Activated CD4-positive, alpha-beta memory T cell treated with anti-CD3 and anti-CD28 coated beads for 36 hours (primary cell): ENCODE measurements around the gene MRFAP1L1. TPM values are rescaled to one million over a fixed set of nuclear protein-coding genes. Genes with fewer than 3 reads are reported as not detected.
"Not testable (repeated sequence)": the region's sequence is repeated elsewhere in the genome, so short reads cannot be mapped to it uniquely, and the experiment has no call there.

Source experiments
- CTCF ChIA-PET: fragments of 350-600 bp; sonication (Branson Sonifier 250); formaldehyde crosslinking; loops from one replicate; lab custom pipeline; 2021; ENCODE audit warnings: antibody characterized with exemption, inconsistent platforms; lab: Charles Lee
- POLR2A ChIA-PET: fragments of 350-600 bp; sonication (Branson Sonifier 250); formaldehyde crosslinking; loops from one replicate; lab custom pipeline; 2021; ENCODE audit warnings: antibody characterized with exemption; lab: Charles Lee
- DNase-seq: peaks from one replicate; pipeline ENCODE4 v3.0.0-alpha.2; 2020
- H3K27ac Mint-ChIP-seq: one replicate; pipeline ENCODE4 v1.8.0; 2021; ENCODE audit warnings: mixed read lengths
- H3K27me3 Mint-ChIP-seq: one replicate; pipeline ENCODE4 v1.8.0; 2021; ENCODE audit warnings: mixed read lengths
- H3K36me3 Mint-ChIP-seq: one replicate; pipeline ENCODE4 v1.8.0; 2021; ENCODE audit warnings: mixed read lengths
- H3K4me1 Mint-ChIP-seq: one replicate; pipeline ENCODE4 v1.8.0; 2021; ENCODE audit warnings: low read depth, mixed read lengths
- H3K4me3 Mint-ChIP-seq: one replicate; pipeline ENCODE4 v1.8.0; 2021; ENCODE audit warnings: mild to moderate bottlenecking, mixed read lengths
- H3K9me3 Mint-ChIP-seq: one replicate; pipeline ENCODE4 v1.8.0; 2021; ENCODE audit warnings: mixed read lengths
- intact Hi-C: fragments of 100-400 bp; cut with micrococcal nuclease; formaldehyde crosslinking; loops from one replicate; pipeline ENCODE4 v1.15.1; 2023
- total RNA-seq, 2 experiments: library from RNA; stranded (reverse); gene quantifications; one replicate each; pipeline ENCODE4 v1.2.3, GENCODE V29; 2021

MRFAP1L1 gene
- total RNA-seq, 2 experiments from 2014 or later, result 50.7 to 52.0 TPM

GRCh38 chr4:6732441-6733357 lies 23.0 kb upstream of the MRFAP1L1 start:
- CTCF ChIA-PET, result interaction anchor here (1.0 kb wide), 2 partner anchors 49 to 141 kb away, joined by 3 to 4 read pairs; no protein-coding TSS in a partner anchor
- DNase-seq, result no peak
- intact Hi-C loops, result no loop called here
- Mint-ChIP-seq H3K27ac (no peak overlapping the region), H3K4me1 (peaks cover 5% of the 10 kb centered on the region), H3K36me3 (no peaks in the 10 kb centered on the region), H3K9me3 (no peaks in the 10 kb centered on the region), H3K27me3 (no peaks in the 10 kb centered on the region), H3K4me3 (no peak overlapping the region)
- POLR2A ChIA-PET, result no interaction called here

GRCh38 chr4:6731780-6732179 lies 22.1 kb upstream of the MRFAP1L1 start:
- Mint-ChIP-seq H3K9me3 (no peaks in the 10 kb centered on the region), H3K36me3 (no peaks in the 10 kb centered on the region), H3K27me3 (no peaks in the 10 kb centered on the region), H3K4me3 (no peak overlapping the region), H3K27ac (no peak overlapping the region), H3K4me1 (peaks cover 5% of the 10 kb centered on the region)
- ChIA-PET POLR2A (no interaction called here), CTCF (no interaction called here)
- intact Hi-C loops, result no loop called here
- no peak for DNase-seq

- no peaks in the 10 kb centered on the region for H3K9me3 Mint-ChIP-seq
- intact Hi-C loops, result no loop called here
- H3K4me1 Mint-ChIP-seq, result peaks cover 5% of the 10 kb centered on the region
- CTCF ChIA-PET, result interaction anchor here (1.5 kb wide), 1 partner anchor 11 kb away, joined by 5 read pairs; no protein-coding TSS in a partner anchor
- H3K27me3 Mint-ChIP-seq, result no peaks in the 10 kb centered on the region
- DNase-seq, result no peak
- no peak overlapping the region for H3K4me3 Mint-ChIP-seq
- H3K36me3 Mint-ChIP-seq, result no peaks in the 10 kb centered on the region
- H3K27ac Mint-ChIP-seq, result no peak overlapping the region
- POLR2A ChIA-PET, result no interaction called here
Measured at GRCh38 chr4:6731318-6731675, 21.6 kb upstream of the MRFAP1L1 start.

- POLR2A ChIA-PET, result no interaction called here
- H3K9me3 Mint-ChIP-seq, result no peaks in the 10 kb centered on the region
- H3K4me1 Mint-ChIP-seq, result peaks cover 5% of the 10 kb centered on the region
- no peak overlapping the region for H3K27ac Mint-ChIP-seq
- CTCF ChIA-PET, result interaction anchor here (0.6 to 1.5 kb wide), 2 partner anchors 10 to 25 kb away, joined by 3 to 5 read pairs; no protein-coding TSS in a partner anchor
- DNase-seq, result no peak
- H3K36me3 Mint-ChIP-seq, result no peaks in the 10 kb centered on the region
- intact Hi-C loops, result no loop called here
- no peak overlapping the region for H3K4me3 Mint-ChIP-seq
- no peaks in the 10 kb centered on the region for H3K27me3 Mint-ChIP-seq
Measured at GRCh38 chr4:6730603-6731317, 21.1 kb upstream of the MRFAP1L1 start.

GRCh38 chr4:6728320-6729029 lies 18.8 kb upstream of the MRFAP1L1 start:
- ChIA-PET CTCF (no interaction called here), POLR2A (no interaction called here)
- H3K4me3 Mint-ChIP-seq, result no peak overlapping the region
- no peaks in the 10 kb centered on the region for H3K27me3 Mint-ChIP-seq
- no peak overlapping the region for H3K27ac Mint-ChIP-seq
- peaks cover 5% of the 10 kb centered on the region for H3K4me1 Mint-ChIP-seq
- H3K36me3 Mint-ChIP-seq, result no peaks in the 10 kb centered on the region
- intact Hi-C loops, result no loop called here
- no peaks in the 10 kb centered on the region for H3K9me3 Mint-ChIP-seq
- DNase-seq, result no peak

- intact Hi-C loops, result no loop called here
- H3K27ac Mint-ChIP-seq, result no peak overlapping the region
- CTCF ChIA-PET, result no interaction called here
Measured at GRCh38 chr4:6727943-6728250, 18.2 kb upstream of the MRFAP1L1 start.

GRCh38 chr4:6727081-6727942 lies 17.6 kb upstream of the MRFAP1L1 start:
- H3K36me3 Mint-ChIP-seq, result no peaks in the 10 kb centered on the region
- H3K9me3 Mint-ChIP-seq, result no peaks in the 10 kb centered on the region
- no peak for DNase-seq
- H3K27ac Mint-ChIP-seq, result no peak overlapping the region
- POLR2A ChIA-PET, result interaction anchor here (0.8 kb wide), 1 partner anchor 147 kb away, joined by 3 read pairs; no protein-coding TSS in a partner anchor
- intact Hi-C loops, result no loop called here
- peaks cover 5% of the 10 kb centered on the region for H3K4me1 Mint-ChIP-seq
- no peak overlapping the region for H3K4me3 Mint-ChIP-seq
- no peaks in the 10 kb centered on the region for H3K27me3 Mint-ChIP-seq
- CTCF ChIA-PET, result interaction anchor here (1.2 kb wide), 1 partner anchor 147 kb away, joined by 7 read pairs; no protein-coding TSS in a partner anchor

More at GRCh38 chr4:6727943-6728250, 18.2 kb upstream of the MRFAP1L1 start:
- DNase-seq, result no peak
- no peaks in the 10 kb centered on the region for H3K27me3 Mint-ChIP-seq
- H3K9me3 Mint-ChIP-seq, result no peaks in the 10 kb centered on the region
- no peak overlapping the region for H3K4me3 Mint-ChIP-seq
- peaks cover 5% of the 10 kb centered on the region for H3K4me1 Mint-ChIP-seq
- no peaks in the 10 kb centered on the region for H3K36me3 Mint-ChIP-seq
- POLR2A ChIA-PET, result no interaction called here

GRCh38 chr4:6725427-6725961 lies 15.8 kb upstream of the MRFAP1L1 start:
- H3K4me1 Mint-ChIP-seq, intact Hi-C loops, H3K4me3 Mint-ChIP-seq, H3K9me3 Mint-ChIP-seq, POLR2A ChIA-PET, H3K27ac Mint-ChIP-seq, H3K36me3 Mint-ChIP-seq, DNase-seq, H3K27me3 Mint-ChIP-seq: not testable (repeated sequence)
- CTCF ChIA-PET, result interaction anchor here (9.9 kb wide), 1 partner anchor 150 kb away, joined by 252 read pairs; no protein-coding TSS in a partner anchor

- DNase-seq, result no peak
- Mint-ChIP-seq H3K27me3 (no peaks in the 10 kb centered on the region), H3K4me3 (no peak overlapping the region), H3K27ac (no peak overlapping the region), H3K36me3 (no peaks in the 10 kb centered on the region), H3K9me3 (no peaks in the 10 kb centered on the region), H3K4me1 (peaks cover 11% of the 10 kb centered on the region)
- intact Hi-C loops, result no loop called here
- ChIA-PET CTCF (interaction anchor here (9.9 kb wide), 1 partner anchor 151 kb away, joined by 252 read pairs; no protein-coding TSS in a partner anchor), POLR2A (no interaction called here)
Measured at GRCh38 chr4:6724421-6725111, 14.9 kb upstream of the MRFAP1L1 start.

GRCh38 chr4:6723851-6724250 lies 14.2 kb upstream of the MRFAP1L1 start:
- no peak overlapping the region for H3K4me3 Mint-ChIP-seq
- intact Hi-C loops, result no loop called here
- CTCF ChIA-PET, result interaction anchor here (9.9 kb wide), 1 partner anchor 152 kb away, joined by 252 read pairs; no protein-coding TSS in a partner anchor
- H3K4me1 Mint-ChIP-seq, result peaks cover 14% of the 10 kb centered on the region
- H3K27me3 Mint-ChIP-seq, result no peaks in the 10 kb centered on the region
- H3K36me3 Mint-ChIP-seq, result no peaks in the 10 kb centered on the region
- POLR2A ChIA-PET, result no interaction called here
- H3K27ac Mint-ChIP-seq, result no peak overlapping the region
- no peak for DNase-seq
- no peaks in the 10 kb centered on the region for H3K9me3 Mint-ChIP-seq
